SK-N-DZ (cell line): Measurements from ENCODE around the gene SH3BP2.

Experiments
- DNase-seq: peaks from one replicate; pipeline ENCODE4 v3.0.0-alpha.2; 2015; ENCODE audit warnings: low spot score

SH3BP2 gene

DNA sequence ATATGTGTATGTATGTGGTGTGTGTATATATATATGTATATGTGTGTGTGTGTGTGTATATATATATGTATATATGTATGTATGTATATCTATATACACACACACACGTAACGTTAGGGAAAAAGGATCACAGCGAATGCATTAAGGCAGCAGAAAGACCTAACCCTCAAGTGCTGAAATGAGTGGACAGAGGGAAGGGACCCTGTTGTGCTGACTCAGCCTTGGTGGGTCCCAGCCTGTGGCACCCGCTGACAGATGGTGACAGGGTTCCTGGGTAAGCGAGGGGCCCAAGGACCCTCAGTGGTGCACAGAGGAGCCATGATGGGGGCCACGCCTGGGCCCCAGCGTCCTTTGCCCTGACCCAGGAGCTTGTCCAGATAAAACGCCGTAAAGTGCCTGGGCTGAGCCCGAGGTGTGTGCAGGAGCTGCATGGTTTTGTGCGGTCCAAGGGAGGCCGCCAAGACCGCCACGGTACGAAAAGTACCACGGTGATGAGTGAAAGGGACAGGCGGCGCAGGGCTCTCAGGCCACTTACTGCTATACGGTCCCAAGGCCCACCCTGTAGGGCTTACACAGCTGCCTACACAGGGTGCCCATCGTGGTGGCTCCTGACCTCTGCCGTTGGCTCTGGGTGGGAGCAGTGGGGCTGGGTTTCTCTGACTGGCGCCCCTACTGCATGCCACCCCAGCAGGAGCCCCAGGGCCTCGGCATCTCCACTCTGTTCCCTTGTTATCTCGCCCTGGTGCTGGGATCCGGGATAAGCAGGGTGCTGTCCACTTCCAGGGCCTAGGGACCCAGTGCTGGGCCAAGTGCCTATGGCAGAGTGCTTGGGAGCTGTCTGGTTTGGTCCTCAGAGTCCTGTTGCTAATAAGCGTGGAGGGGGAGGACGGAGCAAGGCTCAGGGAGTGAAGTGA lies 10.0 kb downstream of the SH3BP2 start:
- DNase-seq: no peak

DNA sequence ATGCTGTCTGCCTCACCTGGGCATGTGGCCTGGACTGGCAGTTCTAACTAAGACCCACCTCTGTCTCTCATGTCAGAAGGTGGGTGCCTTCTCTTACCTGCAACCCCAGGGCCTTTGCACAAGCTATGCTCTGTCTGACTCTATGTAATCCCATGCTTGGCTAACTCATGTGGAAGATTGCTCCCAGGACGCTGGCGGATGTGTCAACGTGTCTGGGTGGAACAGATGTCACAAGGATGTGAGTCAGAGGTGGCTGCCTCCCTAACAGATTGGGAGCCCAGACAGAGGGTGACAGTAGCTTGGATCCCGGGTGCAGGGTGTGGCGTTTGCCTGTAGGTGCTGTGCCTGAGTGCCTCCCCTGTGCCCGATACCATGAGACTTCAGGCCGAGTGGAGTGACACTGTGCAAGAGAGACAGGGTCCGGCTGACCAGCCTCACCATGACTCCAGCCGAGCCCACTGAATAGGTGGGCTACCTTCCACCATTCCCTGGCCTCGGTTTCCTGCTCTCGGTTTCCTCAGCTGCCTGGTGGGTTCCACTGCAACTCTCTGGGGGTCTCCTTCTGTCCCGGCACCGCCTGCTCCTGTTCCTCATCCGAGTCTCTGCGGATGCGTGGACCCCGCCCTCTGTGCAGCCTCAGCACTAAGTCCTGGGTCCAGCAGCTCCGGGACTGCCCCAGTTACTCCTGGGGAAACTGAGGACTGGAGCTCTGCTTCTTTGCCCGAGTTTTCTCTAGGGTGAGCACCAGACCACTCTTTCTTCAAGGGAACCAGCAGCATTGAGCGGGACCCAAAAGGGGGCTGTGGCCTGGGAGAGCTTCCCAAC lies 11.0 kb downstream of the SH3BP2 start:
- DNase-seq: no peak

DNA sequence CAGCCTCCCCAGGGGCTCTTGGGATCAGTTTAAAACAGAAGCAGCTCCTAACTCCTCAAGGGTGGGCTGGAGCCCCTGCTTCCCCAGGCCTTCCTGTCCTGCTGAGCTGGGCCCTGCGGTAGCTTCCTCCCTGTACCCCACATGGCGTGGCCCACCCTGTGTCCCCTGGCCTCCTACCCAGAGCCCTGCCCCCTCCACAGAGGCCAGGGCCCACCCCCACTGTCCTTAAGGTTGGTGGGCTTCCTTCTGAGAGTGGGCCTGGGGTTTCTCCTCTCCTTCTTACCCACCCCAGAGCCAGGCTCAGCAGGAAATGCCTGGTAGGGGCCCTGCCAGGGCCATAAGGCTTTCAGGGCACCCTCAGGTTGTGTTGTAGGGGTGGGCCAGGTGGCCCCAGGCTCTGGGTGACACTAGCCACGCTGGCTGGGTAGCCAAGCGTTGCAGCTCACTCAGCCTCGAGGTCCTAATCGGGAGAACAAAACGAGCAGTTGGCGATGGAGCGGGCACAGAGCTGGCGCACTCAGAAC lies 11.6 kb downstream of the SH3BP2 start:
- DNase-seq: no peak

DNA sequence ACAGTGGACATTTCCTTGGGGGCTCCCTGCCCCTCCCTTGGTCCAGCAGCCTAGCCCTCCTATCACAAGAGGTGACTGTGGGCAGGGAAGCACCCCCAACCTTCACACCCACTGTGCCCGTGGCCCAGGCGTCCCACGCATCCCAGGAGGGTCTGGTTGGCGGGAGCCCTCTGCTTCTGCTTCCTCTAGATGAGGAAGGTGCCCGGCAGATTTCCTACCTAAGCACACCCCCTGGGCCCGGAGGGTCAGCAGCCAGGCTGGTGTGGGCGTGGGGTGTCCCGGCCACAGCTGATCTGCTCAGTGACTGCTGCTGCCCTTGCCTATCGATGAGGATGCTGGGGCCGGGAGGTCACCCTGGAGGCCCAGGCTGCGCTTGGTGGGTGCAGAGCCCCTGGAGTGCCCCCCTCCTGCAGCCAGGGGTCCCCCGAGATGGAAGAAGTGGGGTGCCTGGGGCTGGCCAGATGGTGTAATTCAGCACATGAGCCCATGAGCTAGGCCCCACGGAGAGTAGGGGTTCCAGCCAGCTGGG lies 12.2 kb downstream of the SH3BP2 start:
- no peak for DNase-seq

DNA sequence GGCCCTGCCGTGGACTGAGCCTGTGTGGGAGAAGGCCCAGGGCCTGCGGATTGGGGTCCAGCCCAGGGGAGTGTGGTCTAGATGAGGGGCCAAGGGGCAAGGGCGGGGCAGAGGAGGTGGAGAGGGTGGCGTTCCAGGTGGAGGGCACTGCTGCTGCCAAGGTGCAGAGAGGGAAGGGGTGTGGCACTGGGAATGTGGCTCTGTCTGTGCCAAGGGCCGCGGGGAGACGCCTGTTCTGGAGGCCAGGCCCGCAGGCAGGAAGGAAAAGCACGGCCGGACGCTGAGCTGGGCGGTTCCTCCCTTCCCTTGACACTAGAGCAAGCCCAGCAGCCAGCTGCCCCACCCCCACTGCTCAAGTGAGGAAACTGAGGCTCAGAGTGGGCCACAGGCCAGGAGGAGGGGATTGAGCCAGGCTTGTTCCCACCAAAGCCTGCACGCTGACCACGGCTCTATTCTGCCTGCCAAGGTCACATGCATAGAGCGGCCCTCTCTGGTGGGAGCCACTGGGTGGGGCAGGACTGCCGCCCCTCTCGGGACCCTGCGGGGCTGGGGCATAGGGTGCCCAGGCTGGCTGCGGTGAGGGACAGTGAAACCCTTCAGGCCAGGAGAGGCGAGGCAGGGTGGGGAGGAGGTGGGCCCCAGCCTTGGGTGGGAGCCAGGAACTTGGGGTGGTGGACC lies 13.0 kb downstream of the SH3BP2 start:
- no peak for DNase-seq

DNA sequence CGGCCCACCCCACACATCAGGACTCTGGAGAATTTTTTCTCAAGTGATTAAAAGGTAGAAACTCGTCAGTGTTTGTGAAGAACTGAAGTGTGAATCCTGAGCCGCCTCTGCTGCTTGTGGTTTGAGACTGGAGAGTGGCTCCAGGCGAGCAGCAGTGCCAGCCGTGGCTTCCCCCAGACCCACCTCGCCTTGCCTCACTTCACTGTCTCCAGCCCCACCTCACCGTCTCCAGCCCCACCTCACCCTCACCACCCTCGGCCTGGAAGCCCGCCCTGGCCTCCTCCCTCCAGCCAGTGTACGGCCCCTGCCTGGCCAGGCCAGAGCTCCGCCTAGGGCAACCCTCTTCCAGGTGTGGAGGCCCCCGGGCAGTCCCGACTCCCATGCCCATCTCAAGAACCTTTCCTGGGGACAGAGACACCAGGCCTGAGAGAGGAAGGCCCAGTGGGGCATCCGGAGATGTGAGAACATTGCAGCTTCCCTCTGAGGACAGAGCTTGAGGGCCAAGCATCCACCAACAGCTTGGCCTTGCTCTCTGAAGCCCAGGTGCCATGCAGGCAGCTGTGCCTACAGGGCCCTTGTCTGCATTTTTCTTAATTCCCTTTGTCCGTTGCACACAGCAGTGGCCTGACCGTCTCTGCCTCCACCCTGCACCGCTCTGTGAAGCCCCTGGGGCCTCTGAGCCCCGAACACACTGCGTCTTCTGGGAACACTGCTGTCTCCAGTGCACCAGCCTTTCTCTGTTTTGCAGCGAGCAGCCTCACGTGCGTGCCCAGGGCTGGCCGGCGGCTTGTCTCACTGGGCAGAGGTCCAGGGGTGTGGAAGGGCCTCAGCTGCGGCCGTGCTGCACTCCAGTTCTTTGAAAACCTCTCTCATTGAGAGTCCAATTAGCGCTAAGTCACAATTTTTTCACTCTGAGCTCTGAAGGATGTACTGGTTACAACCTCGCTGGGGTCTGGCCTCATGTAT lies 13.8 kb downstream of the SH3BP2 start:
- DNase-seq: no peak

DNA sequence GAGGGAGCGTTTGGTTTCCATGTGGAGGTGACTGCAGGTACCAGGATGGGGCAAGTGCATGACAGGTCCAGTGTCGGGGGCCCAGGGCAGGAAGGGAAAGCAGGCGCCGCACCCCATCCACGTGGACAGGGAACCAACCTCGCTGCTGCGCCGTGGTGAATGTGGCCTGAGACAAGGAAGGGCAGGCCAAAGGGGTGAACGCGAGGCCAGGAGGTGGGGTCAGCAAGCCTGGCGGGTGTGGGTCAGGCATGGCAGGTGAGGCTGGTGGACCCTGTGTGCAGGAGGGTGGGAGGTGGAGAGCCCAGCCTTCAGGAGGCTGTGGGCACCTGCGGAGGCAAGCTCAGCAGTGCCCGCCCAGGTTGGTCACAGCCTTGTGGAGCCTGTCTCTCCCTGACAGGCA lies 14.7 kb downstream of the SH3BP2 start:
- DNase-seq: no peak

DNA sequence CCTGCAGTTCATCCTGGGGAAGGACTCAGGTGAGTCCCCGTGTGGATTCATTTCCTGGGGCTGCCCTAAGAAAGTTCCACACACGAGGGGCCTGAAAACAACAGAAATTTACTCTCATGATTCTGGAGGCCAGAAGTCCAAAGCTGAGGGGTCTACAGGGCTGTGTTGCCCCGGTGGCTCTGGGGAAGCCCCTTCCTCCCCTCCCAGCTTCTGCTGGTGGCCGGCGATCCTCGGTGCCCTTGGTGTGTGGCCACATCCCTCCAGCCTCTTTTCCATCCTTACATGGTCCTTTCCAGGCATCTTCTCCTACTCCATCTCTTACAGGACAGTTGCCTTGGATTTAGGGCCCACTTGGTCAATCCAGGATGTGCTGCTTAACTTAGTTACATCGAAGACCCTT lies 15.1 kb downstream of the SH3BP2 start:
- DNase-seq: no peak

DNA sequence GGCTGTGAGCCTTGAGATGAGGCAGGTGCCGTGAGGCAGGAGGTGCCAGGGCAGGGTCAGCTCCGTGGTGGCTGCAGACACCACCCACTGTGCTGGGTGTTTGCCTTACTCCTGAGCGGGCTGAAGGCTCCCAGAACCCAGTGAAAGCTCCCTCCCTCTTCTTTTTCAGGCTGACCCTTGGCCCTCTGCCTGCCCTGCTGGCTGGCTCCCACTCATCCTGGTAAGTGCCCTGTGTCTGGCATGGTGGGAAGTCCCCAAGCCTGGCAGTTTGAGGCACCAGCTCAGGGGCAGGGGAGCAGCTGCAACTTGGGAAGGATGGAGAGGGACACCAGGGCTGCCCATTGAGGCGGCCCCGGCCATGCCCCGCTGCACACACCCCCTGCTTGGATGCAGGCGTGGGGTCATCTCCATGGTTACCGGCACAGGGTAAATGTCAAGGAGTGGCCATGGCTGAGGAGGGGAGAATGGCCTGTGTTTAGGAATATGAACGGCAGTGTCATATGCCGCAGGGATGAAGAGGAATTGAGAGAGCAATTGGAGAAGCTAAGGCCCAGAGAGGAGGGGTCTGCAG lies 16.8 kb downstream of the SH3BP2 start:
- DNase-seq: no peak

DNA sequence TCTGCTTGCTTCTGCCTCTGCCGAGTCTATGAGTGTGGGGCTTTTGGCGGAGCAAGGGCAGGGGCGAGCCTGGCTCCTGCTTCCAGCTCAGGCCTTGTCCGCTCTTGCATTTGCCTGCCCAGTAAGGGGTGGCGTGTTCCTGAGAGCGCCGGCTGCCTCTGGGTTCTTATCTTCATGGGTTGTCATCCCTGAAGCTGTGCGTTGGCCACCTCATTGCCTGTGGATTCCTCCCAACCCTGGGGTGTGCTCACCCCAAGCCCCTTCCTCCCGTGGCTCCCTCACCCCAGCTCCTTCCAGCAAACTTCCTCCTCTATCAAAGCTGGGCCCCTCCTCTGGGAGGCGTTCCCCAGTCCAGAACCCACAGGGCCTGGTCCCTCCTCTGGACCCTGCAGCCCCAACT lies 17.5 kb downstream of the SH3BP2 start:
- no peak for DNase-seq

DNA sequence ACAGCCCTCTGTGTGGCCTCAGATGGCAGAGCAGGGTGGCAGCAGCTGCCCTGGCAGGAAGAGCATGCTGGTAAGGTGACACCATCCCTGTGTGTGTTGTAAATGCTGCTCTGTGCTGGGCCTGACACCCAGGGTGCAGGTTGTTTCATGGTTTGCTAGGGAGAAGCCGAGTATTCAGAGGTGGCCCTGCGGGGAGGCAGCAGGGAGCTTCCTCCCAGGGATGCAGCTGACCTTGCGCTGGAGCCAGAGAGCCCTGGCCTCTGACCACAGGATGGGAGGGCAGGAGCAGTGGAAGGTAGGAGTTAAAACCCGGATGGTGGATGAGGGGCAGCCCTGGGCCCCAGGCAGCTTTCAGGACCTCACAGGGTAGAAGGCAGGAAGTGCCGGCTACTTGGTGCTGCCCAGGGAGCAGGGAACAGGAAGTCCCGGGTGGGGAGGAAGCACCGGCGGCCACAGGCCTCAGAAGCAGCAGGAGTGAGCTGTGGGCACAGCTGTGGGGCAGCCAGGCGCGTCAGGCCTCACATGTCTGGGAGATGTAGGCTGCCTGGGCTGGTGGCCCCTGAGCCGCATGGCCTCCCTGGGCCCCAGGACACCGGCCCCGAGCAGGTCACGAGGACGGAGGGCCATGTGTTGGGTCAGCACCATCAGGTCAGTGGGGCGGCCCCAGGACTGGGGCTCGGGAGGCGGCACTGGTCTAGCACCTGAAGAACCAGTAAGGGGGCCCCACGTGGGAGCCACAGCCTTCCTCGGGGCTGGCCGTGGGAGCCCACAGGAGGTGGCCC lies 19.1 kb downstream of the SH3BP2 start:
- DNase-seq: peak; percentile 70

DNA sequence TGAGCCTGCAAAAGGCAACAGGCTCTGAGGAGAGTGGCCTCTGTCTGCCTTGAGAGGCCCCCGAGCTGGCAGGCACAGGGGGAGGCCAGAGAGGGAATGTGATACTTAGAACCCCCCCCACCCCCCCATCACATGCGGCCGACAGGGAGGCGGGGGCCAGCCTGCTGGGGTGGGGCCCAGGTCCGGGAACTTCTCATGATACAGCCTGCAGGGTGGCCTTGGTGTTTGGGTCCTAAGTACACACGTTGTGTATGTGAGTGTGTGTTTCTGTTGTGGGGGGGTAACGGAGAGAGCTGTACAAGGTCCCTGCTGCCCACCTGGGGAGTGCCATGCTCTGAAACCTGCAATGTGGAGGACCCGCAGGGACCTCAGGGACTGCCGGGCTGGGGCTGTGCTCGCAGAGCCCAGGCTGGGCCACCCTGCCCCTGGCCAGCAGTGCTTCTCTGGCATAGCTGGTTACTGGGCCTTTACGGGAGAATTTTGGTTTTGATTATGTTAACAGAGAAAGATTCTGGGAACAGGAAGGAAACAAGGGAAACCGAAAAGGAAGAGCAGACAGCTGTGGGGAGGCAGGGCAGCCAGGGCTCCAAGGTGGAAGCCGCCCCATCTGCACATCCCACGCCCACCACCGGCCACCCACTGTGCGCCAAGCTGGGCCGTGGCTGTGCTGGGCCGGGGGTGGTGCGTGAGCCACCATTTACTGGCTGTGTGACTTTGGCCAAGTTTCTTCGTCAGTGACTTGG lies 19.9 kb downstream of the SH3BP2 start:
- no peak for DNase-seq

DNA sequence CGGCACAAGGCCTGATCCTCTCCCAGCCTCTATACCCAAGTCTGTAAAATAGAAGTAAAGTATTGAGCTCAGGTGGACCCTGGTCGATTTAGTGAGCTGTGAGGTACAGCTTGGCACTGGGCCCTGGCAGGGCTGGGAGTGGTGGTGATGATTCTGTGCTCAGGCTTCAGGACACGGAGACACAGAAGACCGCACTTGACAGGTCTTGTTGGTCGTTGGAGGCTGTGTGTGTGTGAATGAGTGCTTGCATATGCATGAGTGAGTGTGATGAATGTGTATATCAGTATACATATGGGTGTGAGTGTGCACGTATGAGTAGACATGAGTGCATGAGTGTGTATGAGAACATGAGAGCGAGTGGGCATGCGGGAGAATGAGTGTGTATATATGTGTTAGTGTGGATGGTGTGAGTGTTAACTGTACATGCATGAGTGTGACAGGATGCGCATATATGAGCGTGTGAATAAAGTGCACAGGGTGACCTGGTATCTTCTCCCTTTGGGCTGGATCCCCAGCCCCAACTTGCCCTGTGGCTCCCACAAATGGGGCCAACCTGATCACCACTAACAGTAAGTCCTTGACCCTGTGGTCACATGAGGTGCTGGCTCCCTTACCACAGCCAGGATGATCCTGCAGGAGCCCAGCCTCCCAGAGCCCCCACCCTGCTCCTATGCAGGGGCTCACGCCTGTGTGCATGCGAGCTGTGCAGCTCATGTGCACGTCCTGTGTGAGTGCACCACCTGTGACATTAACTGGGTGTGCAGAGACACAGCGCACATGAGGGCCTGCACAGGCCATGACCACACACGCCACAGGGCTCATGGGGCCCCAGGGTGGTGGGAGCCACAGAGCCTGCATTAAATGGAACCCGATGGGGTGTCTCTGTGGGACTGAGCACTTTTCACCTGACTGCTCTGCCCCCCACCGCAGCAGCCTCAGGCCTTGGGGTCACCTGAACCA lies 20.8 kb downstream of the SH3BP2 start:
- DNase-seq: no peak

DNA sequence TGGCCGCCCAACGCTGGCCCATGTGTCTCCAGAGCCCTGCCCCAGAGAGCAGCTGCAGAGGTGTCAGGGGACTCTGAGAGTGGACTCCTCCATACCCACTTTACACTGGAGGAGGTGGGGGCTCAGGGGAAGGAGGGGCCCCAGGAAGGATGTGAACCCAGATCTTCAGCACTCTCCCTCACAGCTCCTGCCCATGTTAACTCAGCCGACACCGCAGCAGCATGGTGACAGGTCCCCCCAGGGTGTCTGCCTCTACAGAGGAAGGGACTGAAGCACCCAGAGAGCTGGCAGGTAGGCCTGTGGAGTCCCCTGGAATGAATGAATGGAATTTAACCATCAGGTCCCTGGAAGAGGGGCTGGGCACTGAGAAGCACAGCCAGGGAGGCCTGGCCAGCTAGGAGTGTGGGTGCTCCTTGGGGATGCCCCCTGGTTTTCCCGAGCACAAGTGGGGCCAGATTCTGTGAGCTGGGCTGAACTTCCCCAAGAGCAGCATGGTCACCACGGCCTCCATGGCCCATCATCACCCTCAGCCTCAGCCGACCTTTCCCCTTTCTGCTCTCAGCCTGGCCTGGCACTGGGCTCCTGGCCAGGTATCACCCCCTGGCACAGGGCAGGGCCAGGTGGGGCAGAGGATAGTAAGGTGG lies 21.9 kb downstream of the SH3BP2 start:
- DNase-seq: no peak

DNA sequence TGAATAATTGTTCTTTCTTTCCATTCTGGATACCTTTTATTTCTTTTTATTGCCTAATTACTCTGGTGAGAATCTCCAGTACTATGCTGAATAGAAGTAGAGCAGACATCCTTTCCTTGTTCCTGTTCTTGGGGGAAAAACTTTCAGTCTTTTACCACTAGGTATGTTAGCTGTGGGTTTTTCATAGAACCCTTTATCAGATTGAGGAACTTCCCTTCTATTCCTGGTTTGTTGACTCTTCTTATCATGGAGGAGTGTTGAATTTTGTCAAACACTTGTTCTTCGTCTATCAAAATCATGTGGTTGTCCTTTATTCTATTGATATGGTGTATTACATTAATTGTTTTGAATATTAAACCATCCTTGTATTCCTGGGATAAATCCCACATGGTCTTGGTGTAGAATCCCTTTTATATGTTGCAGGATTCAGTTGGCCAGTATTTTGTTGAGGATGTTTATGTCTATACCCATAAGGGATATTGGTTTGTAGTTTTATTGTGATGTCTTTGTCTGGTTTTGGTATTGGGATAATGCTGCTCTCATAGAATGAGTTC lies 23.6 kb downstream of the SH3BP2 start:
- DNase-seq: no peak

DNA sequence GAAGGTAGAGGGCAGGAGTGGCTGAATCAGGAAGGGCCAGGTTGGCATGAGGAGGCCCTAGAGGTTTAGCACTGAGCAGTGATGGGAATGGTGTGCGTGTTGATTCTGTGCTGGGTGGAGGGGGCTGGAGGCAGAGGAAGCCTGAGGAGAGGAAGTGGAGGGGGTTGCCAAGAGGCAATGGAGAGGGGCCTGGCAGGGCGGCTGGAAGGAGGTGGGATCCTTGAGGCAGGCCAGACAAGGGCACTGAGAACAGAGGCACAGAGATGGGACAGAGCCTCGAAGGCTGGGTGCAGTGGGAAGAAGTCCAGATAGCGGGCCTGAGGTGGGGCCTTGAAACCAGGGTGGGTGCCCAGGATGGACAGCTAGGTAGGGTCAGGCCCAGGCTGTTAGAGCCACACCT lies 24.3 kb downstream of the SH3BP2 start:
- no peak for DNase-seq
